GM23338 (cell line): ENCODE data around the gene CHN2. TPM values are rescaled to one million over a fixed set of nuclear protein-coding genes. Genes with fewer than 3 reads are reported as not detected.

ENCODE experiments used
- ATAC-seq: fragments of 200-7000 bp; cut with Tn5 transposase; 3 replicates; pipeline ENCODE4 v1.9.1; 2020
- DNase-seq: peaks from one replicate; pipeline ENCODE4 v3.0.0-alpha.2; 2015; ENCODE audit warnings: low spot score
- H2AFZ ChIP-seq: fragments of 200-600 bp; sonication (generic); 2 replicates; pipeline ENCODE4 v1.8.0; 2016; ENCODE audit warnings: antibody characterized with exemption, mild to moderate bottlenecking, moderate library complexity
- H3F3A ChIP-seq: fragments of 200-600 bp; sonication (generic); replicated peaks from 2 replicates; pipeline ENCODE4 v1.8.0; 2017; ENCODE audit warnings: antibody characterized with exemption, mixed run types, low read depth
- H3K27ac ChIP-seq: fragments of 200-600 bp; sonication (generic); 2 replicates; pipeline ENCODE4 v1.6.1; 2016; ENCODE audit warnings: low read depth
- H3K27me3 ChIP-seq: fragments of 200-600 bp; sonication (generic); 2 replicates; pipeline ENCODE4 v1.8.0; 2016; ENCODE audit warnings: mild to moderate bottlenecking, mixed run types, moderate library complexity; ENCODE audit not compliant: insufficient read depth
- H3K36me3 ChIP-seq: fragments of 200-600 bp; sonication (generic); 2 replicates; pipeline ENCODE4 v1.8.0; 2016; ENCODE audit warnings: mild to moderate bottlenecking; ENCODE audit not compliant: insufficient read depth
- H3K4me1 ChIP-seq: fragments of 200-600 bp; sonication (generic); 2 replicates; pipeline ENCODE4 v1.8.0; 2016; ENCODE audit warnings: mild to moderate bottlenecking, moderate library complexity; ENCODE audit not compliant: insufficient read depth
- H3K4me2 ChIP-seq: fragments of 200-600 bp; sonication (generic); 2 replicates; pipeline ENCODE4 v1.7.1; 2017; ENCODE audit warnings: mixed run types
- H3K4me3 ChIP-seq: fragments of 200-600 bp; sonication (generic); 2 replicates; pipeline ENCODE4 v1.6.1; 2016; ENCODE audit warnings: mixed run types
- H3K79me2 ChIP-seq: fragments of 200-600 bp; sonication (generic); replicated peaks from 2 replicates; pipeline ENCODE4 v1.8.0; 2017; ENCODE audit warnings: mild to moderate bottlenecking; ENCODE audit not compliant: insufficient read depth
- H3K9me2 ChIP-seq: fragments of 200-600 bp; sonication (generic); 2 replicates; pipeline ENCODE4 v1.8.0; 2017; ENCODE audit not compliant: insufficient read depth
- H4K20me1 ChIP-seq: fragments of 200-600 bp; sonication (generic); replicated peaks from 2 replicates; pipeline ENCODE4 v1.8.0; 2017; ENCODE audit warnings: mild to moderate bottlenecking; ENCODE audit not compliant: insufficient read depth
- H3K27ac Mint-ChIP-seq: 2 replicates; pipeline ENCODE4 v1.8.0; 2020; ENCODE audit warnings: inconsistent platforms, mild to moderate bottlenecking, moderate library complexity, mixed read lengths
- H3K27me3 Mint-ChIP-seq: 3 replicates; pipeline ENCODE4 v1.8.0; 2022; ENCODE audit warnings: low read depth, mild to moderate bottlenecking, moderate library complexity, mixed read lengths, inconsistent platforms; ENCODE audit not compliant: insufficient read depth, poor library complexity
- H3K36me3 Mint-ChIP-seq: 3 replicates; pipeline ENCODE4 v1.8.0; 2021; ENCODE audit warnings: low read depth, mild to moderate bottlenecking, inconsistent platforms, moderate library complexity, mixed read lengths
- H3K4me1 Mint-ChIP-seq: 3 replicates; pipeline ENCODE4 v1.8.0; 2020; ENCODE audit warnings: mild to moderate bottlenecking, inconsistent platforms, mixed read lengths
- H3K4me3 Mint-ChIP-seq: 3 replicates; pipeline ENCODE4 v1.8.0; 2021; ENCODE audit warnings: moderate library complexity, mild to moderate bottlenecking, inconsistent platforms, mixed read lengths
- H3K9me3 Mint-ChIP-seq: 3 replicates; pipeline ENCODE4 v1.8.0; 2020; ENCODE audit warnings: moderate library complexity, mild to moderate bottlenecking, inconsistent platforms, mixed read lengths
- CREB1 ChIP-seq: fragments of 250-450 bp; sonication (Bioruptor Pico); IDR thresholded peaks from 2 replicates; pipeline ENCODE4 v1.5.0; 2020; ENCODE audit warnings: low read depth, mild to moderate bottlenecking, moderate library complexity
- ETS1 ChIP-seq: IDR thresholded peaks from 2 replicates; pipeline ENCODE4 v1.6.1; 2016; ENCODE audit warnings: antibody characterized with exemption
- EZH2 ChIP-seq: fragments of 200-600 bp; sonication (generic); IDR thresholded peaks from one replicate; pipeline ENCODE4 v1.8.0; 2017; ENCODE audit warnings: antibody characterized with exemption, mild to moderate bottlenecking, low read depth; ENCODE audit not compliant: unreplicated experiment
- EZH2phosphoT487 ChIP-seq: fragments of 200-600 bp; sonication (generic); IDR thresholded peaks from one replicate; pipeline ENCODE4 v1.8.1; 2018; ENCODE audit warnings: antibody characterized with exemption; ENCODE audit not compliant: unreplicated experiment
- JUNB ChIP-seq: IDR thresholded peaks from one replicate; pipeline ENCODE4 v1.6.1; 2016; ENCODE audit warnings: antibody characterized with exemption; ENCODE audit not compliant: unreplicated experiment
- NANOG ChIP-seq: IDR thresholded peaks from 2 replicates; pipeline ENCODE4 v1.6.1; 2016; ENCODE audit warnings: antibody characterized with exemption, borderline replicate concordance
- POLR2AphosphoS5 ChIP-seq: IDR thresholded peaks from 2 replicates; pipeline ENCODE4 v1.6.1; 2016; ENCODE audit warnings: antibody characterized with exemption, low read depth
- REST ChIP-seq: IDR thresholded peaks from one replicate; pipeline ENCODE4 v1.6.1; 2018; ENCODE audit warnings: antibody characterized with exemption; ENCODE audit not compliant: unreplicated experiment
- STAT1 ChIP-seq: IDR thresholded peaks from one replicate; pipeline ENCODE4 v1.6.1; 2016; ENCODE audit warnings: antibody characterized with exemption; ENCODE audit not compliant: unreplicated experiment
- ZNF114 ChIP-seq: fragments of 250-450 bp; sonication (Bioruptor Pico); IDR thresholded peaks from 2 replicates; pipeline ENCODE4 v1.5.0; 2020; ENCODE audit warnings: mild to moderate bottlenecking, moderate library complexity
- ZNF331 ChIP-seq: fragments of 250-450 bp; sonication (Bioruptor Pico); IDR thresholded peaks from 2 replicates; pipeline ENCODE4 v1.5.0; 2020; ENCODE audit warnings: low read depth, mild to moderate bottlenecking, moderate library complexity
- ZNF462 ChIP-seq: fragments of 250-450 bp; sonication (Bioruptor Pico); IDR thresholded peaks from 2 replicates; pipeline ENCODE4 v1.5.0; 2020; ENCODE audit warnings: mild to moderate bottlenecking, moderate library complexity
- polyA plus RNA-seq: library from polyadenylated mRNA; unstranded; fragments of >200 nt; fragmentation: Nextera tagmentation; extraction: Ambion mirVana; gene quantifications from 2 replicates; pipeline ENCODE4 v1.2.1, GENCODE V29; 2016
- total RNA-seq: library from RNA; depleted of rRNA; stranded (reverse); fragments of >200 nt; shearing (Covaris generic); gene quantifications from 2 replicates; pipeline ENCODE4 v1.2.3, GENCODE V29; 2014
- TF ChIP-seq, protein P1 (sequence below), 2 experiments: fragments of 200-600 bp in 1 of 2; sonication (generic) in 1 of 2; conservative IDR thresholded peaks; 2 replicates each; pipeline versions ENCODE4 v1.5.1 to v1.6.1; 2016 to 2017; ENCODE audit warnings: antibody characterized with exemption in 2 of 2, low read depth in 2 of 2, mild to moderate bottlenecking in 2 of 2, moderate library complexity in 1 of 2

The CHN2 gene
- total and polyA plus RNA-seq, 2 experiments from 2014 or later, result 6.1 to 7.5 TPM

DNA sequence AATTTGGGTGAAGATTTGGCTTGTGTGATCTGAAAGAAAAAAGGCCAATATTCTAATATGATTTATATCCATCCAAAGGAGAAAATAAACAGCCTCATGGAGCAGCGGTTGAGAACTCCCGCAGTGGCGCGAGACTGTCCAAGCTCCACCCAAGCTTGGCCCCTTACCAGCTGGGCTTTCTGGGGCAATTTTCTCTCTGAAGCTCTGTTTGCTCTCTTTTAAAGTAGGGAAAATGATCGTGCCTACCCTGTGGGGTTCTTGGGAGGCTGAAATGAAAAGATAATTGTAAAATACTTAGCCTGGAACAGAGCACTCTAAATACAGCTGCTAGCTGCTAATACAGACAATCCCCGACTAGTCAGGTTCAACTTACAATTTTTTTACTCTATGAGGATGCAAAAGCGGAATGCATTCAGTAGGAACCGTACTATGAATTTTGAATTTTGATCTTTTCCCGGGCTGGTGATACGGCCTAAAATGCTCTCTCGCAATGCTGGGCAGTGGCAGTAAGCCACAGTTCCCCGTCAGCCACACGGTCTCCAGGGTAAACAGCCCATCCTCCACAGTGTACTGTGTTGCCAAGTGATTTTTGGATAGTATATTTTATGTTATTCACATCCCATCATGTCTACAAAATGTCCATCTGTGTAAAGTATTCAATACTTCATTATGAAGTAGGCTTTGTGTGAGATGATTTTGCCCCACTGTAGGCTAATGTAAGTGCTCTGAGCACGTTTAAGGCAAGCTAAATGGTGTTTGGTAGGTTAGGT, 137.7 kb downstream of the CHN2 start:
- Histone ChIP-seq H3K4me2 (no peak overlapping the region), H3K27me3 (no peaks in the 10 kb centered on the region), H3F3A (no peaks in the 10 kb centered on the region), H3K4me3 (no peak overlapping the region), H3K36me3 (no peaks in the 10 kb centered on the region), H3K9me2 (peaks cover 3% of the 10 kb centered on the region; the same call in 1 of the 2 replicates), H3K4me1 (no peaks in the 10 kb centered on the region), H2AFZ (no peak overlapping the region), H3K79me2 (no peaks in the 10 kb centered on the region), H4K20me1 (no peaks in the 10 kb centered on the region), H3K27ac (no peak overlapping the region)
- Mint-ChIP-seq H3K27me3 (peaks cover 2% of the 10 kb centered on the region), H3K4me3 (no peak overlapping the region), H3K36me3 (no peaks in the 10 kb centered on the region), H3K27ac (no peak overlapping the region), H3K9me3 (no peaks in the 10 kb centered on the region), H3K4me1 (peaks cover 5% of the 10 kb centered on the region; the same call in 2 of the 3 replicates)
- ATAC-seq (no peak), DNase-seq (no peak)
- TF ChIP-seq ETS1 (no peak), JUNB (no peak), EZH2phosphoT487 (no peak), ZNF331 (CRISPR knock-in tag) (no peak), REST (no peak), ZNF462 (CRISPR knock-in tag) (no peak), NANOG (no peak), ZNF114 (no peak), CREB1 (CRISPR knock-in tag) (no peak), POLR2AphosphoS5 (no peak), STAT1 (no peak), EZH2 (no peak)
- TF ChIP-seq, protein P1, sequence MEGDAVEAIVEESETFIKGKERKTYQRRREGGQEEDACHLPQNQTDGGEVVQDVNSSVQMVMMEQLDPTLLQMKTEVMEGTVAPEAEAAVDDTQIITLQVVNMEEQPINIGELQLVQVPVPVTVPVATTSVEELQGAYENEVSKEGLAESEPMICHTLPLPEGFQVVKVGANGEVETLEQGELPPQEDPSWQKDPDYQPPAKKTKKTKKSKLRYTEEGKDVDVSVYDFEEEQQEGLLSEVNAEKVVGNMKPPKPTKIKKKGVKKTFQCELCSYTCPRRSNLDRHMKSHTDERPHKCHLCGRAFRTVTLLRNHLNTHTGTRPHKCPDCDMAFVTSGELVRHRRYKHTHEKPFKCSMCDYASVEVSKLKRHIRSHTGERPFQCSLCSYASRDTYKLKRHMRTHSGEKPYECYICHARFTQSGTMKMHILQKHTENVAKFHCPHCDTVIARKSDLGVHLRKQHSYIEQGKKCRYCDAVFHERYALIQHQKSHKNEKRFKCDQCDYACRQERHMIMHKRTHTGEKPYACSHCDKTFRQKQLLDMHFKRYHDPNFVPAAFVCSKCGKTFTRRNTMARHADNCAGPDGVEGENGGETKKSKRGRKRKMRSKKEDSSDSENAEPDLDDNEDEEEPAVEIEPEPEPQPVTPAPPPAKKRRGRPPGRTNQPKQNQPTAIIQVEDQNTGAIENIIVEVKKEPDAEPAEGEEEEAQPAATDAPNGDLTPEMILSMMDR (conservative IDR thresholded peaks at IDR 0.05; ENCODE audit: low read depth in 2 of 2), result no peak
